Peyer's patch (tissue), 4 donors: ENCODE results near the gene IQGAP2.

ENCODE experiments used
- POLR2A ChIP-seq, 2 donors: fragments of 450-650 bp; IDR thresholded peaks; one replicate each; pipeline ENCODE4 v1.5.1; 2017; ENCODE audit warnings: antibody characterized with exemption in 2 of 2, mild to moderate bottlenecking in 2 of 2, moderate library complexity in 2 of 2
- TF ChIP-seq, protein P1 (sequence below), 6 experiments: fragments of 450-650 bp in 4 of 6; fragments of 200-600 bp in 2 of 6; sonication (generic) in 1 of 6; IDR thresholded peaks; one replicate each; pipeline ENCODE4 v1.5.1; 2017 to 2019; ENCODE audit warnings: antibody characterized with exemption in 6 of 6, mild to moderate bottlenecking in 3 of 6, moderate library complexity in 1 of 6

DNA sequence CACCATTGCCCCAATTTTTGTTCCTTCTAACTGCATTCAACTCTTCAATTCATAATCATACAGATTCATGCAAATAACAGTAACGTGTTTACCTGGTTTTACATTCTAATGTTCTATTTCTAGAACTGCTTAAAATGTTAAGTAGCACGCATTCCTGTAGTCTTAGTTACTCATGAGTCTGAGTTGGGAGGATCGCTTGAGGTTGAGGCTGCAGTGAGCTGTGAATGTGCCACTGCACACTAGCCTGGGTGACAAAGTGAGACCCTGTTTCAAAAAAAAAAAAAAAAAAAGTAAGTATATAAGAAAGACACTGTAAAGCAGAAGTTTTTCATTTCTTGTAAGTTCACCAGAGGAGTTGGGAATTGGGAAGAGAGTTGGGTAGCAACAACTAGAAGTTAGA lies 114.2 kb downstream of the IQGAP2 start:
- TF ChIP-seq, protein P1, sequence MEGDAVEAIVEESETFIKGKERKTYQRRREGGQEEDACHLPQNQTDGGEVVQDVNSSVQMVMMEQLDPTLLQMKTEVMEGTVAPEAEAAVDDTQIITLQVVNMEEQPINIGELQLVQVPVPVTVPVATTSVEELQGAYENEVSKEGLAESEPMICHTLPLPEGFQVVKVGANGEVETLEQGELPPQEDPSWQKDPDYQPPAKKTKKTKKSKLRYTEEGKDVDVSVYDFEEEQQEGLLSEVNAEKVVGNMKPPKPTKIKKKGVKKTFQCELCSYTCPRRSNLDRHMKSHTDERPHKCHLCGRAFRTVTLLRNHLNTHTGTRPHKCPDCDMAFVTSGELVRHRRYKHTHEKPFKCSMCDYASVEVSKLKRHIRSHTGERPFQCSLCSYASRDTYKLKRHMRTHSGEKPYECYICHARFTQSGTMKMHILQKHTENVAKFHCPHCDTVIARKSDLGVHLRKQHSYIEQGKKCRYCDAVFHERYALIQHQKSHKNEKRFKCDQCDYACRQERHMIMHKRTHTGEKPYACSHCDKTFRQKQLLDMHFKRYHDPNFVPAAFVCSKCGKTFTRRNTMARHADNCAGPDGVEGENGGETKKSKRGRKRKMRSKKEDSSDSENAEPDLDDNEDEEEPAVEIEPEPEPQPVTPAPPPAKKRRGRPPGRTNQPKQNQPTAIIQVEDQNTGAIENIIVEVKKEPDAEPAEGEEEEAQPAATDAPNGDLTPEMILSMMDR (IDR thresholded peaks at IDR 0.05): no peak
- TF ChIP-seq POLR2A (IDR thresholded peaks at IDR 0.05): no peak
